AG08396 (cell line): Measurements from ENCODE around the gene CDH6.
"Not testable (repeated sequence)": the region's sequence is repeated elsewhere in the genome, so short reads cannot be mapped to it uniquely, and the experiment has no call there.

Experiments used
- DNase-seq: peaks from one replicate; pipeline ENCODE4 v3.0.0; 2012; ENCODE audit warnings: low spot score, mixed read lengths

CDH6 gene

GRCh38 chr5:31328040-31328733 lies 134.7 kb downstream of the CDH6 start:
- DNase-seq = no peak

- DNase-seq = no peak
Measured at GRCh38 chr5:31329715-31330114, 136.2 kb downstream of the CDH6 start.

GRCh38 chr5:31332160-31332559 lies 138.7 kb downstream of the CDH6 start:
- DNase-seq = no peak

GRCh38 chr5:31333475-31333874 lies 140.0 kb downstream of the CDH6 start:
- DNase-seq = no peak

GRCh38 chr5:31334061-31334860 lies 140.8 kb downstream of the CDH6 start:
- DNase-seq = no peak

- no peak for DNase-seq
Measured at GRCh38 chr5:31335456-31335855, 142.0 kb downstream of the CDH6 start.

GRCh38 chr5:31343946-31344345 lies 150.5 kb downstream of the CDH6 start:
- DNase-seq = no peak

- no peak for DNase-seq
Measured at GRCh38 chr5:31346896-31347551, 153.5 kb downstream of the CDH6 start.

GRCh38 chr5:31347552-31347905 lies 154.0 kb downstream of the CDH6 start:
- DNase-seq = no peak

GRCh38 chr5:31350395-31350794 lies 156.9 kb downstream of the CDH6 start:
- no peak for DNase-seq

- no peak for DNase-seq
Measured at GRCh38 chr5:31355337-31355736, 161.9 kb downstream of the CDH6 start.

GRCh38 chr5:31357038-31357437 lies 163.6 kb downstream of the CDH6 start:
- no peak for DNase-seq

GRCh38 chr5:31359839-31360238 lies 166.4 kb downstream of the CDH6 start:
- DNase-seq = no peak

- DNase-seq = peak; percentile 39
Measured at GRCh38 chr5:31361234-31361633, 167.7 kb downstream of the CDH6 start.

GRCh38 chr5:31361704-31362528 lies 168.4 kb downstream of the CDH6 start:
- not testable (repeated sequence) for DNase-seq

- DNase-seq = no peak
Measured at GRCh38 chr5:31362529-31362900, 169.0 kb downstream of the CDH6 start.

GRCh38 chr5:31362931-31363568 lies 169.6 kb downstream of the CDH6 start:
- no peak for DNase-seq

GRCh38 chr5:31364881-31365636 lies 171.6 kb downstream of the CDH6 start:
- peak; percentile 40 for DNase-seq

GRCh38 chr5:31365776-31366175 lies 172.3 kb downstream of the CDH6 start:
- no peak for DNase-seq

- DNase-seq = peak; percentile 21
Measured at GRCh38 chr5:31366941-31367340, 173.5 kb downstream of the CDH6 start.

- no peak for DNase-seq
Measured at GRCh38 chr5:31372124-31372523, 178.6 kb downstream of the CDH6 start.
